ENCODE results near the gene RTL3.
A peak's percentile ranks its signal among the peaks of the same experiment; 100 is the strongest.
"Not testable (repeated sequence)": the region's sequence is repeated elsewhere in the genome, so short reads cannot be mapped to it uniquely, and the experiment has no call there.

The RTL3 gene, protein sequence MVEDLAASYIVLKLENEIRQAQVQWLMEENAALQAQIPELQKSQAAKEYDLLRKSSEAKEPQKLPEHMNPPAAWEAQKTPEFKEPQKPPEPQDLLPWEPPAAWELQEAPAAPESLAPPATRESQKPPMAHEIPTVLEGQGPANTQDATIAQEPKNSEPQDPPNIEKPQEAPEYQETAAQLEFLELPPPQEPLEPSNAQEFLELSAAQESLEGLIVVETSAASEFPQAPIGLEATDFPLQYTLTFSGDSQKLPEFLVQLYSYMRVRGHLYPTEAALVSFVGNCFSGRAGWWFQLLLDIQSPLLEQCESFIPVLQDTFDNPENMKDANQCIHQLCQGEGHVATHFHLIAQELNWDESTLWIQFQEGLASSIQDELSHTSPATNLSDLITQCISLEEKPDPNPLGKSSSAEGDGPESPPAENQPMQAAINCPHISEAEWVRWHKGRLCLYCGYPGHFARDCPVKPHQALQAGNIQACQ

DNA sequence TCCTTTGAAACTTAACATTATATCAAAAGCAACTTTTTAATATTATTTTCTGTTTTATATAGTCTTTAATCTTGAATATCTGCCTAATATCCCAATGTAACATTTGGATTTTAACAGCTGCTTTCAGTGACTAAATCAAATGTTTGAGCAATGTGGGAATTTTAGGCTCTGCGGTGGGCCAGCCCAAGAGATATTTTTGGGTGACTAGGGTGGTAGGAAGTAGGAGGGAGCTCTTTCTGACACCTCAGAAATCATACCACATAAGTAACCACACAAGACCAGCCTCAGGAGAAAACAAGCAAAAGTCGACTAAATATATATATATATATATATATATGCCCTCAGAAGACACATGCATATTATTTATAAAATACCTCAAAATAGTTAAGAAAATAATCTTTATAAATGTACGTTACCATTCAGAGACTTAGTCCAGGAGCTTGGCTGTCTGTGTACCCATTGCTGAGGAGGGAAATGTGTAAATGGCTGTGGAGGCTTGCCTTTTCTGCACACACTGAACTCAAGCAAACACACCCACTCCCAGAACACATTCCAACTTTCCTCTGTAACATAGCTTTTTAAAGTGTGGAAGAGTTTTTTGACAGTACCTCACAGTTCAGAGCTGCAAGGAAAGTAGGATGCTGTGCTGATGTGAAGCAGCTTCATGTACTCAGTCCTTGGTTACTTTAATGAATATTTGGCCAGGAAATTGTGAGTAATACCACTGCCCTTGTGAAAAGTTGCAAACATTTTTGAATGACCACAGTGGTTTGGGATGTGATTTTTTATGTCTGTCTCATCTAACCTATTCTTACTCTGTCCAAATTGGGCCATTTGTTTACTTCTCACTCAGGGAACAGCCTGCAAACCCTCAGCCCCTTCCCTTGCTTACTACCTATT lies at the start of gene RTL3:
TSS of gene RTL3 (minus strand) at position 484 of the 900 bp plus-strand sequence. CDS start 908 bp downstream, outside the sequence.
- DNase-seq (ENCODE audit: insufficient read length, low spot score) (no peak), FAIRE-seq (peak; percentile 91)

- DNase-seq (ENCODE audit: insufficient read length, low spot score) (no peak), FAIRE-seq (no peak)
Measured at GRCh38 chrX:78708816-78709215, 49.7 kb upstream of the RTL3 start.

- FAIRE-seq (no peak), DNase-seq (ENCODE audit: insufficient read length, low spot score) (no peak)
Measured at GRCh38 chrX:78708262-78708661, 49.1 kb upstream of the RTL3 start.

DNA sequence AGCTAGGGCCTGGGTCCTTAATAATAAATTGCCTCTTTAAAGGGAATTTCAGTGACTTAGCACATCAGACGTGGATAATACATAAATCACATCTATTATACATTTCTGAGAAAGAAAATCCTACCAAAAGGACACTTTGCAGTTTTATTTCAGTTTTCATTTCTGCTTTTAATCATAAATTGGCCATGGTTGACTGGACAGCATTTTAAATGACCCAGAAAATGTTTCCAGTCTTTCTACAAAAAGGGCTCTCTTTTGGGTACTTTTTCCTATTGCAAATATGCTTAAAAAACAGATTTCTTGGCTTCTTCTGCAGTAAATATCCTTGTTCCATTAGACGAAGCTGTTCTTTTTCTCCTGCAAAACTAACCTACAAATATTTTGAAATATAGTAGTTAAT lies 46.9 kb upstream of the RTL3 start:
- DNase-seq (ENCODE audit: insufficient read length, low spot score), result no peak
- no peak for FAIRE-seq

GRCh38 chrX:78693536-78693935 lies 34.4 kb upstream of the RTL3 start:
- DNase-seq (ENCODE audit: insufficient read length, low spot score) (no peak), FAIRE-seq (peak; percentile 74)

DNA sequence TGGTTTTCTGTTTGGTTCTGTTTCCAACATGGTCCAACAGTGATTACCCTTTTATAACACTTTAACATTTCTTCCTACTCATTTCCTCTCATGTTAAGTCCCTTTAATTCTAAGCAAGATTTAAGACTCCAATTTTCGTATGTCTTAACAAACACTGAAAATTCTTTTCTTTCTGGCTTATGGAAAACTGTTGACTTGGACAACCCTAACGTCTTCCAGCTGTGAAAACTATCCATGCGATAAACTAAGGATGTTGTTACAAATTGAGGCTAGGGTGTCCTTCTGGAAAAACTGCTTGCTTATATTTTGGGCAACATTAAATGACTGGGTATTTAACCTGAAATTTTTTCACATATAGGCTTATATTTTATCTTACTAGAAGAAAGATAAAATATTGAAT lies 33.9 kb upstream of the RTL3 start:
- no peak for DNase-seq (ENCODE audit: insufficient read length, low spot score)
- FAIRE-seq, result peak; percentile 4

DNA sequence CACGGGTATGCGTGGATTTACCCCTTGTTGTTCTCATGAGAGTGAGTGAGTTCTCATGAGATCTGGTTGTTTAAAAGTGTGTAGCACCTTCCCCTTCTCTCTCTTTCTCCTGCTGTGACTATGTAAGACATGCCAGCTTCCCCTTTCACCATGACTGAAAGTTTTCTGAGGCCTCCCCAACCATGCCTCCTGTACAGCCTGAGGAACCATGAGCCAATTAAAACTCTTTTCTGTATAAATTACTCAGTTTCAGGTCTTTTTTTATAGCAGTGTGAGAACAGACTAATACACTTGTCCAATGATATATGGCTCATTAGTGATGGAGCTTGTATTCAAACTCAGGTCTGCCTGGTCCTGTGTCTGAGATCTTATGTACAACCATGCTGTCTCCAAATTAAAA lies 28.5 kb upstream of the RTL3 start:
- DNase-seq (ENCODE audit: insufficient read length, low spot score), result no peak
- peak; percentile 86 for FAIRE-seq

- DNase-seq (ENCODE audit: insufficient read length, low spot score) (no peak), FAIRE-seq (peak; percentile 23)
Measured at GRCh38 chrX:78673246-78673645, 14.1 kb upstream of the RTL3 start.

DNA sequence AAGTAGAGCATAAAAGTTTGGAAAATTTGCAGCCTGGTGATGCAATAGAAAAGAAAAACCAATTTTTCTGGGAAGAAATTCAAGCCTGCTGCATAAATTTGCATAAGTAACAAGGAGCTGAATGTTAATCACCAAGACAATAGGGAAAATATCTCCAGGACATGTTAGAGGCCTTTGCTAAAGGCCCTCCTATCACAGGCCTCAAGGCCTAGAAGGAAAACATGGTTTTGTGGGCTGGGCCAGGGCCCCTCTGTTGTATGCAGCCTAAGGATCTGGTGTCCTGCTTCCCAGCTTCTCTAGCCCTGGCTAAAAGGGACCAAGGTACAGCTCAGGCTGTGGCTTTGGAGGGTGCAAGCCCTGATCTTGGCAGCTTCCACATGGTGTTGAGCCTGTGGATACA lies 6.2 kb upstream of the RTL3 start:
- DNase-seq (ENCODE audit: insufficient read length, low spot score), result no peak
- FAIRE-seq, result no peak

DNA sequence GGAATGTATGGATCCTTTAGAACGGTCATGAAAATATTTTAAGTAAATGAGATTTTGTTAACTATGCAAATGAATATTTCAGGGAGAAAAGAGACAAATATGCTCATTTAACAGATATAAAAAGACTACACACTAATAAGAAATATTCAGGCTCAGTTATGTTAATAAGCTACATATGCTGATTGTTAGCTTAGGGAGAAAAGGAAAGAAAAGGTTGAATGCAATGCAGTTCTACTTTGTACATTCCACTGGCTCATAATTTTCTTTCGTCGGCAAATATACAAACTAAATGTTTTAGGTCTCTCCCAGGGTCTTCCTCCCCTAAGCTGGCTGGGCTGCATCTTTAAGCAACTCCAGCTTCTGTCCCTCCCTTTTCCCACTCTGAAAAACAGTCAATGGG lies 2.7 kb upstream of the RTL3 start:
- FAIRE-seq (no peak), DNase-seq (ENCODE audit: insufficient read length, low spot score) (no peak)

DNA sequence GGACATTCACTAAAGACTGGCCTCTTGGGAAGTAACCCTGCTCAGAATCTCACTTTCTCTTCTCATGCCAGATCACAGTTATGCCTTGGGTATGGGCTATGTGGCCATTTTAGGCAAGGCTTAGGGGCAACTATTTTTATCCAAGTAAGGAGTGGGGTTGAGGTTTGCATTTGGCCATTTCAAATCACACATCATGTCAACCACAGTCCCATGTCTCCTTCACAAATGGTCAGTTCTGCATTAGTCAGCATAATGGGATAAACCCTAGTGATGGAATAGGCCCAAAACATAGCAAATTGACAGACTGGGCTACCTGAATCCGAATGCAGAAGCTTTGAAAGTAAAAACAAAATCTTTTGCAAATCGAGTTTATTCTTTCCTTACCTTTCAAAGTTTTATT lies 827 bp upstream of the RTL3 start:
- peak; percentile 21 for FAIRE-seq
- no peak for DNase-seq (ENCODE audit: insufficient read length, low spot score)

DNA sequence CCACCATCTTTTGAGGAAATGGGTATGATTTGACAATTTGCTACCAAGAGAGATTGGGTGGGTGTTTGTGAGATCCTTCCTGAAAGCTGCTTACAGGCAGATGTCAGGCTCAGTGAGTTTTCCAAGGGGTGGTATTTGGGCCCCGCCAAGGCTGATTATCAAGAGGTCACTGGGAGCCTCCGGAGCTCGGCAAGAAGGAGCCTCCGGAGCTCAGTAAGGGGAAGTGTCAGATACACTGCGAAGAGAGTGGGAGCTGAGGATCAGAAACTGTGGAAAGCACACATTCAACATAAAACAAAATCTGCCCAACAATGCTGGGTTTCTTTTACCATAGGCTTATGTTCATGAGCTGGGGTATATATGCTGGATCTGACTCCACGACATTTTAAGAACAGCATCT lies 714 bp downstream of the RTL3 start:
- FAIRE-seq (peak; percentile 40), DNase-seq (ENCODE audit: insufficient read length, low spot score) (no peak)

GRCh38 chrX:78655642-78656041 lies 3.5 kb downstream of the RTL3 start:
- DNase-seq (ENCODE audit: insufficient read length, low spot score) (no peak), FAIRE-seq (no peak)

DNA sequence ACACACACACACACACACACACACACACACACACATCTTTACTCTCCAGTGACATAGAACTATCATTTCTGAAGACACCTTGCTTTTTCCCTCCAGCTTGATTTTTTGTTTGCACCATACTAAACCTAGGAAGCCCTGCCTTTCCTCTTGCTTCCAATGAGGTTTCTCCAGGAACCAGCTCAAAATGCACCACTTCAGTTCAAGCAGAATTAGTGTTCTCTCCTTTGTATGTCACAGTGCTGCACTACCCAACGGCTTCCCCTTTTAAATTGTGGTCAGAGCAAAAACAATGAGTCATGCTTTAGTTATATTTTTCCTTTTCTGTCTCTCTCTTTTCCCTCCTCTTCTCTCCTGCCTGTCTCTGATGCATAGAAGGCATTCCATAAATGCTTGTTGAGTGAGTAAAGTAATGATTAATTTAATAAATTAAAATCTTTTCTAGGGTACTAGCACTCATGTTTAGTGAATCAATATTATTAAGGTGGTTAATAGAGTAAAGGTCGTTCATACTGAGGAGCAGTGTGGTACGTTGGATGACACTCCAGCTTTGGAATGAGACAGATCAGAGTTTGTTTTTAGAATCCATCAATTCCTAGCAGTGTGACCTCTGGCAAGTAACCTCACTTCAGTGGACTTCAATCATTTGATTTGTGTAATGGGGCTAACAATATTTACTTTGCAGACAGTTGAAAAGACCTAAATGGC lies 5.9 kb downstream of the RTL3 start:
- DNase-seq (ENCODE audit: insufficient read length, low spot score) (no peak), FAIRE-seq (peak; percentile 65)

GRCh38 chrX:78650906-78651437 lies 8.2 kb downstream of the RTL3 start:
- FAIRE-seq (peak; percentile 100), DNase-seq (ENCODE audit: insufficient read length, low spot score) (no peak)

GRCh38 chrX:78643874-78644273 lies 15.3 kb downstream of the RTL3 start:
- FAIRE-seq, result no peak

DNA sequence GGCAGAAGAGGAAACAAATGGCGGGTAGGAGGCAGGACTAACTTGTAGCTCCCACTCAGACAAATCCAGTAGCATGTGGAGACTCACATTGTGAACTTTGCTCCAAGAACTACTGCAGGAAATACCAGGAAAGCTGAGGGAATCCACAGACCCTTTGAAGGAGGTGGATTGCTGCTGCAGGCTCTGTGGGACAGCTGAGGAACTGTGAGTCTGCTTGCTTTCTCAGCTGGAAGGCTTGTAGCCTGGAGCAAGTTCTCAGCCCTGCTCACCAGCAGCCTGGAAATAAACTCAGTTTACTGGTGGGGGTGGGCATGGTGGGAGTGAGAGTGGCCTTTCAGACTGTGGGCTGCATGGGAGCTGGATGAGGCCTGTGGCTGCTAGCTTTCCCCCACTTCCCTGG lies 16.0 kb downstream of the RTL3 start:
- DNase-seq (ENCODE audit: insufficient read length, low spot score), result no peak
- no peak for FAIRE-seq

More at GRCh38 chrX:78643874-78644273, 15.3 kb downstream of the RTL3 start:
- DNase-seq (ENCODE audit: insufficient read length, low spot score), result no peak

GRCh38 chrX:78636096-78636495 lies 23.0 kb downstream of the RTL3 start:
- not testable (repeated sequence) for DNase-seq (ENCODE audit: insufficient read length, low spot score); FAIRE-seq

DNA sequence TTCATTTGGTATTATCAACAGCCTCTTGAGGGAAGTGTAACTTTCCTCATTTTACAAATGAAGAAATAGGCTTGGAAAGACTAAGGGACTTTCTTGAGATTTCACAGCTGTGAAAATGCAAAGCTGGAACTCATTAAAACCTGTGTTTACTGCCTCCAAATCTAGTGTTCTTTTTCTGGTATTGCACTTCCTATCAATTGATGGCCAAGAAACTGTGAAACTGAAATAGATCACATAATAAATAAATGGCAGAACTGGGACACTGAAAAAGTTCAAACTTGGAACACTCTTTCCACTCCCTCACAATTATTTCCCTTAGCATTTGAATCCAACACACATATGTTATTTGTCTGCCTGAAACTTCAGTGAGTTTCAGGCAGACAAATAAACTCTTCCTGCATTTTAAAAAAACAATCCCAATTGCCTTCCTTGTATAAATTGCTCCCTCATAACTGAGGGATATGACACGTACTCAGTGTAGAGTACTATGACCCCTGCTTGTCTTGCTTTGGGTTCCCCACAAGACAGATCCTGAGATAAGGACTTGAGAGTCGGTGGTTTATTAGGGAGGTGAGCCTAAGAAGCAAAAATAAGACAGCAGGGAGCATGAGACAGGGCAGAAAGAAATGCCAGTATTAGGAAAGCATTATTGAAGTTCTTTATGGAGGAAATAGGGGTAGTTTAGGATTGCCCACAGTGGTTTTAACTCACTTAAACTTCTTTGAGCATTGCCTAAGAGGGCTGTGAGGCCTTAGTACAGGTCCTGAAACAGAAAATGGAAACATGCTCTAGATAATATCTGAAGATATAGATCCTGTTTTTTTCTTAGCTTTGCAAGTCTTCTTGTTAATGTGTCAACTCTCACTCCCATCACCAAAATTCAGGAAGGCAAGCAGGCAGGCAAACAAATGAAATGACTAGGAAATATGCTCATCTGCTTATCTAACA lies 33.9 kb downstream of the RTL3 start:
- FAIRE-seq, result peak; percentile 79
- no peak for DNase-seq (ENCODE audit: insufficient read length, low spot score)

DNA sequence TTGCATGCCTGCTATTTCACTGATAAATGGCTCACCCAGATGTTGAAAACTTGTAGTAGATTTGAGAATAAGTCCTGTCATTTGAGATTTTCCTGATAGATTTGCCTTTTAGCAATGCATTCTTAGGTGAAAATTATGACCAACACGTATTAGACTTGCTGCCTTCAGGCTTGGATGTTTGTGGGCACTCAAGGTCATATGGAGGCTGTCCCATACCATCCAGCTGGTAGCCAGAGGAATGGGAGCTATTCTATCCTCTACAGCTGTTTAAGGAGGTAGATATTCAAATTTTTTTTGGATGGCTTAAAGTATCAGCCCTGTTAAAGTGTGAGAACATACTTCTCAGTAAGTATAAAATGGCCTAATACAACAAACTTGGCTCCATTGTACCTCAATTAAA lies 34.7 kb downstream of the RTL3 start:
- DNase-seq (ENCODE audit: insufficient read length, low spot score) (no peak), FAIRE-seq (peak; percentile 76)
